Effector CD8-positive, alpha-beta T cell (primary cell): ENCODE measurements around the gene MICB.
"Not testable (repeated sequence)": the region's sequence is repeated elsewhere in the genome, so short reads cannot be mapped to it uniquely, and the experiment has no call there.

Experiments used
- DNase-seq: peaks from one replicate; lab custom pipeline; 2025; lab: John Stamatoyannopoulos, UW

The MICB gene

GRCh38 chr6:31474871-31475286, 23.1 kb upstream of the MICB start:
- DNase-seq, result no peak

GRCh38 chr6:31476515-31477139, 21.3 kb upstream of the MICB start:
- no peak for DNase-seq

GRCh38 chr6:31477521-31477920, 20.4 kb upstream of the MICB start:
- no peak for DNase-seq

GRCh38 chr6:31478186-31478950, 19.6 kb upstream of the MICB start:
- no peak for DNase-seq

- DNase-seq, result no peak
Measured at GRCh38 chr6:31479151-31479932, 18.6 kb upstream of the MICB start.

GRCh38 chr6:31479933-31480535, 17.9 kb upstream of the MICB start:
- DNase-seq, result no peak

- no peak for DNase-seq
Measured at GRCh38 chr6:31480574-31480973, 17.4 kb upstream of the MICB start.

- DNase-seq, result no peak
Measured at GRCh38 chr6:31483392-31483791, 14.6 kb upstream of the MICB start.

GRCh38 chr6:31485055-31485454, 12.9 kb upstream of the MICB start:
- DNase-seq, result no peak

- not testable (repeated sequence) for DNase-seq
Measured at GRCh38 chr6:31486065-31486837, 11.7 kb upstream of the MICB start.

GRCh38 chr6:31487674-31488073, 10.3 kb upstream of the MICB start:
- not testable (repeated sequence) for DNase-seq

GRCh38 chr6:31489086-31489485, 8.9 kb upstream of the MICB start:
- DNase-seq, result no peak

- no peak for DNase-seq
Measured at GRCh38 chr6:31490115-31490873, 7.7 kb upstream of the MICB start.

- not testable (repeated sequence) for DNase-seq
Measured at GRCh38 chr6:31493550-31493874, 4.4 kb upstream of the MICB start.

GRCh38 chr6:31493875-31494694, 3.9 kb upstream of the MICB start:
- DNase-seq, result peak; percentile 69

- DNase-seq, result no peak
Measured at GRCh38 chr6:31495580-31495979, 2.4 kb upstream of the MICB start.

GRCh38 chr6:31496826-31497225, 1.1 kb upstream of the MICB start:
- DNase-seq, result not testable (repeated sequence)

- DNase-seq, result no peak
Measured at GRCh38 chr6:31498748-31499147, 803 bp downstream of the MICB start.

GRCh38 chr6:31499648-31500047, 1.7 kb downstream of the MICB start:
- DNase-seq, result not testable (repeated sequence)

GRCh38 chr6:31502586-31502985, 4.6 kb downstream of the MICB start:
- no peak for DNase-seq
